Activated T-cell treated with anti-CD3 and anti-CD28 coated beads for 4 hours (primary cell): ENCODE data around the gene LPIN3.
"Not testable (repeated sequence)": the region's sequence is repeated elsewhere in the genome, so short reads cannot be mapped to it uniquely, and the experiment has no call there.

Experiments used
- DNase-seq: peaks from one replicate; pipeline ENCODE4 v3.0.0-alpha.2; 2020

The LPIN3 gene, protein sequence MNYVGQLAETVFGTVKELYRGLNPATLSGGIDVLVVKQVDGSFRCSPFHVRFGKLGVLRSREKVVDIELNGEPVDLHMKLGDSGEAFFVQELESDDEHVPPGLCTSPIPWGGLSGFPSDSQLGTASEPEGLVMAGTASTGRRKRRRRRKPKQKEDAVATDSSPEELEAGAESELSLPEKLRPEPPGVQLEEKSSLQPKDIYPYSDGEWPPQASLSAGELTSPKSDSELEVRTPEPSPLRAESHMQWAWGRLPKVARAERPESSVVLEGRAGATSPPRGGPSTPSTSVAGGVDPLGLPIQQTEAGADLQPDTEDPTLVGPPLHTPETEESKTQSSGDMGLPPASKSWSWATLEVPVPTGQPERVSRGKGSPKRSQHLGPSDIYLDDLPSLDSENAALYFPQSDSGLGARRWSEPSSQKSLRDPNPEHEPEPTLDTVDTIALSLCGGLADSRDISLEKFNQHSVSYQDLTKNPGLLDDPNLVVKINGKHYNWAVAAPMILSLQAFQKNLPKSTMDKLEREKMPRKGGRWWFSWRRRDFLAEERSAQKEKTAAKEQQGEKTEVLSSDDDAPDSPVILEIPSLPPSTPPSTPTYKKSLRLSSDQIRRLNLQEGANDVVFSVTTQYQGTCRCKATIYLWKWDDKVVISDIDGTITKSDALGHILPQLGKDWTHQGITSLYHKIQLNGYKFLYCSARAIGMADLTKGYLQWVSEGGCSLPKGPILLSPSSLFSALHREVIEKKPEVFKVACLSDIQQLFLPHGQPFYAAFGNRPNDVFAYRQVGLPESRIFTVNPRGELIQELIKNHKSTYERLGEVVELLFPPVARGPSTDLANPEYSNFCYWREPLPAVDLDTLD

DNA sequence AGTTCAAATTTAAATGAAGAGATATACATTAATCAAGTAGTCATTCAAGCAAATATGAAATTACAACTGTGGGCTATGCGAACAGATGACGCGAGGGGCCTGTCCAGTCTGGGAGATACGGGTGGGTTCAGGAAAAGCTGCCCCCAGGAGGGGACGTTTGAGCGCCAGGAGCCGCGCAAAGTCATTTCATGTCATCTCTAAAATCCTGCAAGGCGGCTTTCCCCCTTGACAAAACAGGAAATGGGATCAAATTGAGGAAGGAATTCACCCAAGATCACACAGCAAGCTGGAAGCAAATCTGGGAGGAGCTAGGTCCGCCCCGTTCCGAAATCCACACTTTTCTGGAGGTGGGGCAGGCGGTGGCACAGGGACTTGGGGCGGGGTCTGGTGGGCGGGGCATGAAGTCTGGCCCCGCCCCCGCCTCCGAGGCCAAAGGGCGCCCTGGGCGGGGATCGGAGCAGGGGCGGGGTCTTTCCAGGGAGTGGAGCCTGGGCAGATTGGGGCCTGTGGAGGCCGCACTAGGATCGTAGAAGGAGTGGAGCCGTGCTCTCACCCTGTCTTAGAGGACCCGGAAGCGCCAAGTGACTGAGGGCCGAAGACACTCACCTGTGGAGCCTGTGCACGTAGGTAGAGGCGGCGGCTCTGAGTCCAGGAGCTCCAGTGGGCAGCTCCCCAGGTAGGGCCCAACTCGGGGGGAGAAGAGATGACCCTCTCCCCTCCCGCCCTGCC is at the start of gene LPIN3:
Gene LPIN3, plus strand, starts transcription at position 495 of the 729 bp plus-strand sequence. CDS start 4,983 bp downstream, outside the sequence.
- peak; percentile 30 for DNase-seq

DNA sequence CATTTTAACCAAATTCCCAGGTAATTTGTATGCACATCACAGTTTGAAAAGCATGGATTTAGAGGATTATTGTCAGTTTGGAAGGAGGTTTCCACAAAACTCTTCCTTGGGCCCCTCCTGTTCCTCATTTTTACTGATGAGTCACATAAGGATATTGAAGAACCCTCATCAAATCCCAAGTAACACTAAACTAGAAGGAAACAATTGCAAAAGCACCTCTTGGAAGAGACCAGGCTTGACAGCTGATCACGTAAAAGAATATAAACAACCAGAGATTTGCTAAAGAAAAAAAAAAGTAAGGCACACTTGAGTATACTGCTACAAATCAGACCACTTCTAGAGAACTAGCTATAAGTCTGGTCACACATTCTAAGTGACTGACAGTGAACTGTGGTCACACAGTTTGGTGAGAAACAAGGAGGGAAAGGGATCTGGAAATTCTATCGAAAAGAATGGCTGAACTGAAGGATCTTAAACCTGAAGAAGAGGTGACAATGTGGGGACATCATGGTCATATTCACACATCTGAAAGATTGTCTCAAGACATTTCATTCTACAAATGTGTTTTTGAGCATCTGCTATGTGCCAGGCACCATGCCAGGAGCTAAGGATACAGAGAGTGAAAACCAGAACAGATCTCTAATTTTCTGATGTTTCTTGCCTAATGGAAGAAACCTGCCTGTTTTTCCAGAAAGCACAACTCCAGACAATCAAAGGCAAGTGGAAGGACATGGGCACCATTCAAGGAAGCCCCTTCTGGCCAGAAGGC is 47.2 kb upstream of the LPIN3 start:
- DNase-seq = no peak

DNA sequence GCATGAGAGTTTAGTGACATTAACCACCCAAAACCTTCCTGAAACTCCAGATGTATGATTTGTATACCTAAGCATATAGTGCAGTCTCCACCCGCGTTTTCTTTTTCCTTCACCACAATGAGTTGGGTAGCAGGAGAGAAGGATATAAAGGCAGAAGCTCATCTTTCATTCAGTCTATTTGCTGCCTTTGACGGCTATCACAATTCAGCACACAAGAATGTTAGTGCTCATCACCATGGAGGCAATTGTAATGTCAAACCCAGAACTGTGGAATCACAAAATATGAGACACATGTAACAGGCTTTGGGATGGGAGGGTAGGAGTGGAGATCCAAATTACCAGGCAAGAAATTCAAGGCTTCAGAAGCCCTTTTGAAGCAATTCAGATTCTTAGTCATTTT is 40.7 kb upstream of the LPIN3 start:
- DNase-seq = no peak

DNA sequence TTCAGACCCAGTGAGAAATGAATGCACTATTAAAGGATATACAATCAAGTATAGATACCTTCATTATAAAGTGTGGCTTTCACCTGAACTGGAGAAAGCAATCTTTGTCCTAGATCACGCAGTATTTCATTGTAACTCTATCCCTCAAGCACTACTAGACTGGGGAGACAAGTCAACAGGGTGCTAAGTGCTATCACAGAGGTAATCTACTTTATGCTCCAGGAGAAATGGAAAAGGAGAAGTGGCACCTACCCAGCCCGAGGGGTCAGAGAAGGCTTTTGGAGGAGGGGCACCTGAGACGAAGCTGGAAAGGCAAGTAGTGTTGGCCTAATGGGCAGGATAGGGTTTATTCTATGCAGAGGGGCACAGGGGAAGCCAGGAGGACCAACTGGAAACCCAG is 40.2 kb upstream of the LPIN3 start:
- DNase-seq = no peak

DNA sequence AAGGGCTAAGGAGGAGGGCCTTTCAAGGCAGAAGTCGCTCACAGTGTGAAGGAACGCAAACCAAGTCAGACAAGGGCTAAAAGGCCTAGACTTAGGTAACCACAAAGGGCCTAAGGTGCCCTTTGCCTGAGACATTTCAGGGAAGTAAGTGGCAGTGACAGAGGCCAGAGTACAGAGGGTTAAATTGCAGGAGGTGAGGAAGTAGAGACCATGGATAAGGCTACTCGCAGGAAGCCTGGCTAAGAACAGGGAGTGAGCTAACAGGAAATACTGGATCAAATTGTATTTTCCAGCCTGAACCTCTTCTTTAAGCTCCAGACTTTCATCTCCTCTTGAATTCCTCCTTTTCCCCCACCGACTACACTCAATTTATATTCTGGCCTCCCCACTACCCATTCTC is 39.7 kb upstream of the LPIN3 start:
- no peak for DNase-seq

DNA sequence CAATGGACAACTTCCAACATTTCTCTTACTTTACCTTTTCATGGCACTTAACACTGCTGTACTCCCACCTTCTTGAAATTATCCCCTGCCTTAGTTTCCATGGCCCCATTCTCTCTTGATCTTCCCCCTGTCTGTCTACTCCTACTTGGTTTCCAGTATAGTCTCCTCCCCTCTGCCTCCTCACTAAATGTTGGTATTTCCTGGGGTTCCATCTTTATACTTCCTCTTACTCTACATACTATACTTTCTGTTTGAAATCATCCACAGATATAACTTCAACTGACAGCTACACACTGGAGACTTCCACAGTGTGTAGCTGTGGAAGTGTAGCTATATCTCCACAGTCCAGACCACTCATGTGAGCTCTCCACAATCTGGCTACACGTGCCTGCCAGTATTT is 36.6 kb upstream of the LPIN3 start:
- DNase-seq = no peak

DNA sequence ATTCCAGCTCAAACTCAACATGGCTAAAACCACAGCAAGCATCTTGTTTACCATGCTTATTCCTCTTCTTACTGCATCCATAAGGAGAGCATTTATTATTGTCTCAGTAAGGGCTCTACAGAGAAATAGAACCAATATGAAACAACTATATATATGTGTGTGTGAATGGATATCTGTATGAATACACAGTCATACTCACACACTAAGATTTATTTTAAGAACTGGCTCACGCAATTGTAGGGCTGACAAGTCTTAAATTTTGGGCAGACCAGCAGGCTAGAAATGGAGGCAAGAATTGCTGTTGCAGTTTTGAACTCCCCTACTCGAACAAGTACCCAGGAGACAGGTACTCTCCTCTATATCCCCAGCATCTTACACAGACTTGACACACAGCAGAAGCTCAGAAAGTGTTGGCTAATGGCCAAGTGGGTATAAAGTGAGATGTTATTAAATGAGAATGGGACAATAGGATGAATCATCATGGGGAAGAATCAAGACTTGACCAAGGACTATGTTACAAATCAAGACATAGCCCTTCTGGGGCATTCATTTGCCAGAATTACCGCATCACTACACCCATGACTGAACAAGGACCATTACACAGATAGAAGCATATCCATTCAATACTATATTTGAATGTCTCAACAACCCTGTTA is 36.1 kb upstream of the LPIN3 start:
- DNase-seq = no peak

DNA sequence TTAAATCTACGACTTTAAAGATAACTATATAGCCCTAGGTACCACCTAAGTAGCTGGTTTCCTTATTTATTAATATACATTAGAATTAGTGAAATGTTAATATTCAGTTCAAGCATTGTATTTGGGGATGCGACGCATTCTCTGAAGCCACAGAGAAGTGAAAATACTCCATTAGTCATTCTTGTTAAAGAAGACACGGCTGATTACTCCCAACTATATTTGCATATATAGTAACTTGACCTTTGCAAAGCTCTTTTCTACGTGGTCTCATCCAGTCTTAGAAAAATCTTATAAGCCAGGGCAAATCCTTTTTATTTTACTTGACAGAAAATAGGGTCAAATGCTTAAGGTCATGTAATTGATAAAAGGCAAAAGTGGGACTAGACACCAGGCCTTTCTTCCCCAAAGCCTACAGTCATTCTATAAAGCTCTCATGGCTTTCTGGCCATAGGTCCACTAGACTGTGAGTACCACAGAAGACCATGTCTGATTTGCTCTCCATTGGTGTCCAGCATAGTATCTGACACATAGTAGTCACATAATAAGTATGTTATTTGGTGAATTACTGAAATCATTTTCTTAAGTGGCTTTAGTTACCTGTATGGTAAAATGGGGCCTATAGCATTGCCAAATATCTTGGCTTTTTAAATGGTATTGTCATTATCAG is 34.4 kb upstream of the LPIN3 start:
- DNase-seq = no peak

DNA sequence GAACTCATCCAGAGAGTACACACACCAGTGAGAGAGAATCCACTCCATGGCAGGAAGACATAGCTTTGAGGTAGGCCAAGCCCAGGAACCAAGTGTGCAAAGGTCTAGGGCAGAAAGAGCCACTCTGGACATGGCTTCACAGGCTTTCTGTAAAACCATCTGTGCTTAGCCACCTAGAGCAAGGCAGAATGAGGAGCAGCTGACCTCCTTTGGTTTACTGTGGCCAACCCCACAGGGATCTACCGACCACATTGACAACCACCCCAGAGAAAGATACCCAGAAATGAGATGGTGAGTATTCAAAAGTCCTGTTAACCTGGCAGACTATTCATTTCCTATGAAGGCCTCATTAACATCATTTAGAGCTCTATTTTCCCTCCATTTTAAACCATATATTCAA is 33.6 kb upstream of the LPIN3 start:
- no peak for DNase-seq

DNA sequence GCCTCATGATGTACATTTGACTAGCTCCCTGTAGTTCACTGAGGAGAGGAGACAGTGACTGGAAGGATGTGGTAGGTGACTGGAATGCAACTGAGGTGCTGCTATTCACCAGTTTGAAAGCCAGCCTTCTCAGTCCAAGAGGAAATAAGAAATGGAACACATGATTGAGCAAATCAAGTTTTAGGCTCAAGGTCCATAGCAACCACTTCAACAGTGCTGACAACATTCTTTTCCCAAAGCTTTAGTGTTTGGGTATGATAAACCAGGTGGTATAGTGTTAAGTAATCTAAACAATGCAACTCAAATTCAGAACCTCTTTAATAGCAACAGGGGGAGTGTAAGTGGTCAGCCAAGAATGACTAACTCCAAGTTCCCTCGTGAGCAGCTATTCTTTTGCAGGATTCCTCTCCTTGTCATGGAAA is 32.3 kb upstream of the LPIN3 start:
- no peak for DNase-seq

DNA sequence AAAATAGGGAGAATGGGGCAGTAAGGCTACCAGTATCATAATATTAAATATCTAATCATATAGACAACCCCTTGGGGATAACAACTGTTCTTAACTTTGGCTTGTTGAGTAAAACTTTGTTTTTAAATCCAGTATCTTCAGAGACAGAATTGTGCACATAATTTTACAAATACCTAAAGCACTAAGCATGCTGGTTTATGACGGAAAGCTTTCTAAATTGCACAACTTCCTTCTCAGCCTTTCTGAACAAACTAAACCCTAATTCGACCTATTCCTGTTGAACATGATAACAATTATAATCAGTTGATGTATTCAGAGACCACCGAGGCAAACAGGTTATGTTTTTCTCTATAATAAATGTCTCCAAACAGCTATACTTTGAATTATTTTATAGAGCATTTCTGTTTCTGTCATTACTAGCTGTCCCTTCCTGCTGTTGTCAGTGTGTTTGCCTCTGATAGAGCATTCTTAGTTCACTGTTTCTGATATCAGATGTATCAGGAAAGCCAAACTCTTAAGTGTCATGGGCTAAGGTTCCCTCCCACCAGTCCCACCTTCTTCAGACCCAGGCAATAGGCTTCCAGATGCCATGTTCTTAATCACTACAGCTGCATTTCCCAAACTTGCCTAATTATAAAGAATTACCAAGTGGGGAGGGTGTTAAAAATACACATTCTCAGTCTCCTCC is 31.8 kb upstream of the LPIN3 start:
- DNase-seq = no peak

DNA sequence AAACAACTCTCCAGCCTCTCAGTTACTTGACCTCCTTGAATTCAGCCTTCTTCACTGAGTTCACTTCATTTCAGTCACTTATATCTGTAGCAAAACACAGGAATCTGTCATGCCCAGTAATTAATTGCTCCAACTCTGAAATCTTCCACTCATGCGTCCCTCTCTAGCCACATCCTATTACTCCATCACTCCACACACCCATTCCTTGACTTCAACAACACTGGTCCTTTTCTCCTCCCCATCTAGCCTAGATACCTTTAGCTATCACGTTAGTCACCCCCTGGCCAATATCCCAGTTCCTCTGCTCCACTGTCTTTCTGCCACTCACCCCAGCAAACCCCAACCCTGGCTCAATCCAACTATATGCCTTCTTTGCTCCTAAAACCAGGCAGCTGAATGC is 30.8 kb upstream of the LPIN3 start:
- no peak for DNase-seq

DNA sequence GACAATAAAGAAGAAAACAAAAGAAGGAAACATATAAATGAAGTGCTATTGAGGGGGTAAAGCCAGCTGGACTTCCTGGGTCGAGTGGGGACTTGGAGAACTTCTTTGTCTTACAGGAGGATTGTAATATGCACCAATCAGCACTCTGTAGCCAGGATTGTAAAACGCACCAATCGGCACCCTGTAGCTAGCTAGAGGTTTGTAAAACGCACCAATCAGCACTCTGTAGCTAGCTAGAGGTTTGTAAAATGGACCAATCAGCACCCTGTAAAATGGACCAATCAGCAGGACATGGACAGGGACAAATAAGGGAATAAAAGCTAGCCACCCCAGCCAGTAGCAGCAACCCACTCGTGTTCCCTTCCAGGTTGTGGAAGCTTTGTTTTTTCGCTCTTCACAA is 28.6 kb upstream of the LPIN3 start:
- DNase-seq = not testable (repeated sequence)

DNA sequence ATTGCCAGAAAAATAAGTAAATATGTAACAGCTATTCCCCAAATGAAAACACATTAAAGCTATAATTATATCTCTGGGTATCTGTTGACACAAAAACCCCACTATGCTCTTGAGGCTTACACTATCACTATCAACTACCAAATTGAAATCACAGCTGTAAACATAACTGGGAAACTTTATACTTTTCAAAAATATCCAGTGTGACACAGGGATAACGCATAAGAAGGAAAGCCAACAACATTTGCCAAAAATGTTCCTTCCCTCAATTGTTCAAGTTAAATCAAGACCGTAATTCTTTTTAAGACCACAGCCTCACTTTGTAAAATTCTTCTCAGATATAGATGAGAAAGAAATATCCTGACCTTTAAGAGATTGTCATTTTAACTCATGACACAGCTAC is 26.2 kb upstream of the LPIN3 start:
- no peak for DNase-seq

DNA sequence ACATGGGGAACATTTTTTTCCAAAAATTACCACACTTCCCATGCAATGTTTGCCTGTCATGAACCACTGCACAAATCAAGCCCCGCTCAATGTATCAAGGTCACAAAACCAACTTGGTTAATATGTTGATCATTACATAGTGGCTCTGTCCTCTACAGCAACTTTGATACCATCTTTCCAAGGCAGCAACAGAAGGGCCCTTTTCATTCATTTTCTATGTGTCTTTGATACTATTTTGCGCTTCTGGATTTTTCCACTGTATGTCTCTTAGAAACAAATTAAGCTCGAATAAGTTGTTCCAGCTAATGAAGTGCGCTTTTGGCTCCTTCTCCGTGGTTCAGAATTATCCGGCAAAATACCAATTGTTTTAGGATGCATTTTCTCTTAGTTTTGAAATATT is 24.6 kb upstream of the LPIN3 start:
- no peak for DNase-seq

DNA sequence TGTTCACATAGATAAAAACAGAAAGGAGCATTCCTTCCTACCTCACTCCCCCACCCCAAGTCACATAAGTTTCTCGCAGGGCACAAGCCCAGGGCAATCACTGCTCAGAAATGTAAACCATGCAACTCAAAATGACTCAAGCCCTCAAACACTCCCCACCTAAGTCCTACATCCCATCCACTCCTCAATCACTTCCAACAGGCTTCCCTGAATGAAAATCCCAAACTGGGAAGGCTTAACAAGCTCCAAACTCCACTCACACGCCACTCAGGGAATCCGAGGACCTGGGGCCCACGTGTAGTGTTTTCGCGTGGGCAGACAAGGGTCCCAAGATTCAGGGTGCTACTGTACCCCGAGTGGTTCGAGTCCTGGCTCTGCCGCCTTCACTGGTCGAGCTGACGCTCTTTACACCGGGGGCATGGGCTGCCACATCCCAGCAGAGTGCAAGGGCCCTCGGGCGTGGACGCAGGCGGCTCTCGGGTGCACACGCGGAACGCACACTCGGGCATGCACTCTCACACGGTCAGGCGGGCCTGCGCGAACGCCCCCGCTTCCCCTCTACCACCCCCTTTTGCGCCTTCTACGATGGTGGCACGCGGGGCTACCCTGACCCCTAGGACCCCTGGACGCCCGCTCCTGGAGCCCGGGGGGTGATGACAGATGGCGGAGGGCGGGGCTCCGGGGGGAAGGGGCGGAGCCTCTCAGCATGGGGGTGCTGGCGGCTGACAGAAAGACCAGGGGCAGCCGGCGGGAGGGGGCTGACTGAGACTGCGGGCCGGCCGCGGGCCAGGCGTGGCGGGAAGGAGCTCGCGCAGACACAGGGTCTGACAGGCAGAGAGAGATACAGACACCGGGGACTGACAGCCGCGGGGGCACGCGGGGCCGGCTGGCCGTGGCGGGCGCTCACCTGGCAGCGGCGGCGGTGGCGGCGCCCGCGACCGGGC is 23.7 kb upstream of the LPIN3 start:
- peak; percentile 77 for DNase-seq

DNA sequence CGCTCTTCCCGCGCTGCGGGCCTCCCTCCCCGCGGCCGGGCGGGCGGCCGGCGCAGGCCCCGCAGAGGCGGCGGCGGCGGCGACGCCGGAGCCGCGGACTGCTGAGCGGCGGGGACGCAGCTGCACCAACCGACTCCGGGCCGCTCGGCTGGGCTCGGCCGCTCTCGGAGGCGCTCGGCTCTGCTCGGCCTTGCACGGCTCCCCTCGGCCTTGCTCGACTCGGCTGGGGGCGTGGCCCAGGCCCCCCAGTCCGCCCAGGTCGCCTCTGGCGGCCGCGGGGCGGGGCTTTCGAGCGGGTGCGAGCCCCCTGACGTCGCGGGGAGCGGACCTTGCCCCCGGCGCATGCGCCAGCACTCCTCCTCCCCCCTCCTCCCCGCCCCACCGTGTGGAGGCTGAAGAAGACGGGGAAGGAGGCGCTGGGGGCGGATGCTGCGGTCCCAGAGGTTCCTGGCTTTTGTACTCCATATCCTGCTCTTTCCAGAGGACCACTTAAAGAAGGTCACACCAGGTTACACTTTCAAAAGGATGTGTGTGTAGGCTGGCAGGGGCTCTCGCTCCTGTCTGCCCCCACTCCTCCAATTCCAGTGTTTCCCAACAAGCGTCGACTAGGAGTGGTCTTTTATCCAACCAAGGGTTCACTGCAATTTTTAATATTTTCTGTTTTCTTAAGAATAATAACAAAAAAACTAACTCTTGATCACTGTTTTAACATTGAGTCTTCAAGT is 22.9 kb upstream of the LPIN3 start, which contains the start of gene ZHX3:
Gene ZHX3, minus strand, starts transcription at position 186 of the 725 bp plus-strand sequence. CDS start 112,815 bp downstream, outside the sequence.
- DNase-seq = peak; percentile 91

DNA sequence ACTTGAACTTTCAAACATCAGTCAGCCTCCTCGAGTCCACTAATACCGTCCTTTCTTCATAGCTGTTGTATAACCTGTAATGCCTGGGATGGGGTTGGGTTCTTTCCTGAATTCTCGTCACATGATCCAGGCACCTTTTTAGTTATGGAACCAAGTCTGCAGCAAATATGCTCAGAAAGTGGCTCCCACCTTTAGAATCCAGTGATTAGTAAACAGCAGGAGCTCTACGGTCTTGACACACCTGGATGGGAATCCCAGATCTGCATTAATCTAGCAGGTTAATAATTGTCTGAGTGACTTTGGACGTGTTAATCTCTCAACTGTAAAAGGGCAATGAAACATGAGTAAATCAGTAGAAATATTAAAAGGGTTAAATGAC is 22.4 kb upstream of the LPIN3 start:
- DNase-seq = no peak

DNA sequence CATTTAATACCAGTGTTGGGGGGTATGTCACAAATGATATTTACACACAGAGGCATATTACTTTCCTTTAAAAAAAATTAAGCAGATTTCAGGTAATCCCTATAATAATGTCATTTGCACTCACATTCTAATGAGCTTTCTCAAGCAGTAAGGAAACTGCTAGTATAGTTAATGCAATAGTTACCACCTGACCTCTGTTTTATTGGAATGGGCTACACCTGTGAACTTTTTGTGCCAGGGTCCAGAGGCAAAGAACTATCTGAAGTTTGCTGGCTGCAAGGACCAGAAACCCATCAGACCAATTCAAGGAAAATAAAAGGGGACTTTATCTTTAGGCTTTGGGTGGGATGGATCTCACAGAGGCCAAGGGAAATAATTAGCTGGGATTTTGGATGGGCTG is 20.2 kb upstream of the LPIN3 start:
- no peak for DNase-seq
